GM12801 (cell line): ENCODE results near the gene ELF2.

Source experiments
- TF ChIP-seq, protein P1 (sequence below): IDR thresholded peaks from one replicate; pipeline ENCODE4 v1.5.1; 2011; ENCODE audit warnings: control low read depth; ENCODE audit not compliant: insufficient read length; ENCODE audit errors: extremely low read depth

ELF2 gene

DNA sequence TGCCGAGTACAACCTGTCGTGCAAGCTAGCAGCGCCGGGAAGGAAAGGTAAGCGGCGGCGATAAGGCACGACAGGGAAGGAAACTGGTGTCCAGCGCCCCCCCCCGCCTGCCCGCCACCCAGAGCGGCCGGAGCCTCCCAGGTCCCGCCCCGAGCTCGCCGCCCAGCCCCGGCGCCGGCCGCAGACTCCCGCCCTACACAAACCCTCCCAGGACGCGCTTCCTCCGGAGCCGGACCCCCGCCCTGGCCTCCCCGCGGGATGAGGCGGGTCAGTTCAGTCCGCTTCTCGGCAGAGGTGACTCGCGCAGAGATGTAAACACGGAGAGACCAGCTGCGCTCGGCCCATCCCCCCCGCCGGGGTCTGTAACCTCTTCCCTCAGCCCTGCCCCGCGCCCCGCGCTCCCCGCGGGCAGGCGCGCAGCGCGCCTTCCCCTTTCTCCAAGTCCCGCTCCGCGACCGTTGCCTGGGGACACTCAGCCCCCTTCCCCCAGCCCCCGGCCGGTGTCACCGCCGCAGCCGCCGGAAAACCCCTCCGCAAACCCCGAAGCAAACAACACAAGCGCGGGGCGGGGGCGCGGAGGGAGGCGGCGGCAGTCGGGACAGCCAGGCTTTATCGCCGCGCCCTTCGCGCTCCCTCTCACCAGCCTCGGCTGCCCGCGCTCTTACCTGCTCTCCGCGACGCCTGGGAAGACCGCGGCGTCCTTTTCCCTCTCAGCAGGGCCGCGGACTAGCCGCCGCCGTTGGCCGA lies 543 bp downstream of the ELF2 start:
- TF ChIP-seq, protein P1, sequence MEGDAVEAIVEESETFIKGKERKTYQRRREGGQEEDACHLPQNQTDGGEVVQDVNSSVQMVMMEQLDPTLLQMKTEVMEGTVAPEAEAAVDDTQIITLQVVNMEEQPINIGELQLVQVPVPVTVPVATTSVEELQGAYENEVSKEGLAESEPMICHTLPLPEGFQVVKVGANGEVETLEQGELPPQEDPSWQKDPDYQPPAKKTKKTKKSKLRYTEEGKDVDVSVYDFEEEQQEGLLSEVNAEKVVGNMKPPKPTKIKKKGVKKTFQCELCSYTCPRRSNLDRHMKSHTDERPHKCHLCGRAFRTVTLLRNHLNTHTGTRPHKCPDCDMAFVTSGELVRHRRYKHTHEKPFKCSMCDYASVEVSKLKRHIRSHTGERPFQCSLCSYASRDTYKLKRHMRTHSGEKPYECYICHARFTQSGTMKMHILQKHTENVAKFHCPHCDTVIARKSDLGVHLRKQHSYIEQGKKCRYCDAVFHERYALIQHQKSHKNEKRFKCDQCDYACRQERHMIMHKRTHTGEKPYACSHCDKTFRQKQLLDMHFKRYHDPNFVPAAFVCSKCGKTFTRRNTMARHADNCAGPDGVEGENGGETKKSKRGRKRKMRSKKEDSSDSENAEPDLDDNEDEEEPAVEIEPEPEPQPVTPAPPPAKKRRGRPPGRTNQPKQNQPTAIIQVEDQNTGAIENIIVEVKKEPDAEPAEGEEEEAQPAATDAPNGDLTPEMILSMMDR: no peak

DNA sequence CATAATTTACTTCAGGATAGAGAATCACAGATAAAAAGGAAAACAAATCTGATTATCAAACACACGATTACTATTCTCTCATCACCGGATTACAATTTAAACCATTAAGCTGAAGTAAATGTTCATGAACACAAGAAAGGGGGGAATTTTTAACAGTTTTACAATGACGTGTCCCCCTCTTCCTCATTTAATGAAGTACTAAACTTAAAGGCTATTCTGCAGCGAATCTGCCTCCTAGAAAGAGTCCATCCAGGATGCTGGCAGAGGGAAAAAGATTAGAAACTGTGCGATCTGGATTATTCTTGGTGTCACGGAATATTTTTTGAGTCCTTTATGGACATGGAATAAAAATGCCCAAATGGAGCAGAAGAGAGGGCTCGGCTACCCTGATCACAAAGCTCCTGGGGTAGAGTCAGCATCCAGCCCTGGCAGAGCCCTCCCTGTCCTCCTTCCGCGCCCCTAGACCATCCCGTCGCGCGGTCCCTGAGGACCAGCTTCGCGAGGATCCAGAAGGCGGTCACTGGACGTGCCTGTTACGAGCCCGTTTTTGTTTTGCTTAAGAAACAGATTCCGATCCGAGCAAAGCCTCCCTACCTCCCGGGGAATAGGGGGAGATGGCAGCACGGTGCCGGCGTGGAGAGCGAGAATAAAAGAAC lies 1.2 kb downstream of the ELF2 start:
- TF ChIP-seq, protein P1: no peak

DNA sequence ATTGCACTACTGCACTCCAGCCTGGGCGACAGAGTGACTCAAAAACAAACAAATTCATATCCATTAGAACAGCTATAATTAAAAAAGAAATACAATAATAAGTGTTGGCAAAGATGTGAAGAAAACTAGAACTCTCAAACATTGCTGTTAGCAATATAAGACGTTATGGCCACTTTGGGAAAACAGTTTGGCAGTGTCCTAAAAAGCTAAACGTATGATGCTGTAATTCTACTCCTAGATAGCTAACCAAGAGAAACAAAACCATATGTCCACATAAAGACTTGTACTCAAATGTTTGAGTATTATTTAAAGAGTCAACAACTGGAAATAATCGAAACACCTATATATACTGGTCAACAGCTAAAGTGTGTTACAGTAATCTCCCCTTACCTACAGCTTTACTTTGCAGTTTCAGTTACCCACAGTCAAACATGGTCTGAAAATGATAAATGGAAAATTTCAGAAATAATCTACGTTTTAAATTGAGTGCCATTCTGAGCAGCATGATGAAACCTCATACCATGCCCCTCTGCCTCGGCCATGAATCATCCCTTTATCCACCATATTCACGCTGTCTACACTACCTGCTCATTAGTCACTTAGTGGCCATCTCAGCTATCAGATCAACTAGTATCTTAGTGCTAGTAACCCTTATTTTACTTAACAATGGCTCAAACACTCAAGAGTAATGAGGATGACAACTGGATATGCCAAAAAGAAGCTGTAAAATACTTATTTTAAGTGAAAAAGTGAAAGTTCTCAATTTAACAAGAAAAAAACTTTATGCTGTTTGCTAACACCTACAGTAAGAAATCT lies 4.9 kb downstream of the ELF2 start:
- TF ChIP-seq, protein P1: no peak

DNA sequence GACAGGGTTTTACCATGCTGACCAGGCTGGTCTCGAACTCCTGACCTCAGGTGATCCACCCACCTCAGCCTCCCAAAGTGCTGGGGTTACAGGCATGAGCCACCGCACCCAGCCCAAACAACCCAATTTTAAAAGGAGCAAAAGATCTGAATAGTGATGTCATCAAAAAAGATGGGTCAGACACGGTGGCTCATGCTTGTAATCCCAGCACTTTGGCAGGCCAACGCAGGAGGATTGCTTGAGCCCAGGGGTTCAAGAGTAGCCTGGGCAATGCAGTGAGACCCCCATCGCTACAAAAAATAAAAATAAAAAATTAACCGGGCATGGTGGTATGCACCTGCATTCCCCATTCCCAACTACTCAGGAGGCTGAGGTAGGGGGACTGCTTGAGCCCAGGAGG lies 6.1 kb downstream of the ELF2 start:
- TF ChIP-seq, protein P1: no peak

DNA sequence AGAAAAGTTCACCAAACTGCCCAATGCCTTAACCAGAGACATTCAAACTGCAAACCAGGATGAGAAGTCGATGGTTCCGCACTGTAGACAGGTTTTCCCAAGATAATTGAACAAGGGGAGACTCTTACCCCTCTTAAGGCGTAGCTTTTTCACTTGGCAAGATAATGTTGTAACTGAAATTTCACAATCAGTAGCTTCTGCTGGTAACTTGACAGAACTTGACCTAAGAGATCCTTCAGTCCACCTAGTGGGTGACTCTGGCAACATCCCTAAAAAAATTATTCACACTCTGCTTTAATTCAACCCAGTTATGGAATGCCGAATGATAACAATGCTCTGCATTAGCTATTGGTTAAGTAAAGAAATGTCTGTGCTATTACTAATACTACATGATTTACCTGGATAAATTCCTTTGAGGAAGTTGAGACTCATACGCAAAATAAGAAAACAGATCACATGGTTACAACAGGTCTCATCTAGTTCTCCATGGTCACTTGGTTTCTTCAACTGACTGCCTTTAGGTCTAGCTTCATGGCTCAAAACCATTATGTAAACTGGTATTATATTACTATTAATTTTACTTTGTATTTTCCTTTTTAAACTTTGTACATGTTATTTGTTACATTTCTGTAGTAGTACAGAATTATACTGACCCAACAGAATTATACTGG lies 9.1 kb downstream of the ELF2 start:
- TF ChIP-seq, protein P1: no peak

DNA sequence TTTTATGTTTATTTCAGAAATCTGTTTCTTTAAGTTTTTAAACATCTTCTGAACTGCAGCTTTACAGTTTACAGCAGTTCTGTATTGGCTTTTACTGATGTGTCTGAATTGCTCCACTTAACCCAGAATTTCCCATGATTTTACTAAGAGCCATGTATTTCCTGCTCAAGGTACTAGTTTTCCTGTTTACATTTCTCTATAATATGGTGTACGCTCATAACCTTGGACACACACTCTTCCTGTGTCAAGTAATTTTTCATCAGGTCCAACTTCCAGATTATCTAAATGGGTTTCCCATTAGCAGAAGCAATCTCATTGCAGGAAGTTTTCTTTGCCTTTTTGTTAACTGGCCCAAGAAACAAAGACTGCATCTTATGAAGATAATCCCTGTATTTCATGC lies 12.3 kb downstream of the ELF2 start:
- TF ChIP-seq, protein P1: no peak

DNA sequence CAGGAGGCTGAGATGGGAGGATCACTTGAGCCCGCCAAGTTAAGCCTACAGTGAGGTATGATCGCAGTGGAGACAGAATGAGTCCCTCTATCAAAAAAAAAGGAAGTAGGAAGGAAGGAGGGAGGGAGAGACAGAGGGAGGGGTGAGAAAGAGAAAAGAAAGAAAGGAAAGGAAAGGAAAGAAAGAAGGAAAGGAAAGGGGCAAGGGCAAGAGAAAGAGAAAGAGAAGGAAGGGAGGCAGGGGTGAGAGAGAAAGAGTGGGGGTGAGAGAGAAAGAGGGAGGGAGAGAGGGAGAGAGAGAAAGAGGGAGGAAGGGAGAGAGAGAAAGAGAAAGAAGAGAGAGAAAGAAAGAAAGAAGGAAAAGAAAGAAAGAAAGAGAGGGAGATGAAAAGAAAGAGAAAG lies 13.2 kb downstream of the ELF2 start:
- TF ChIP-seq, protein P1: no peak
